K562 (cell line): ENCODE measurements around the gene ATP9B. TPM values are rescaled to one million over a fixed set of nuclear protein-coding genes. Genes with fewer than 3 reads are reported as not detected.

ENCODE experiments used
- ATAC-seq: fragments of 200-7000 bp; cut with Tn5 transposase; 3 replicates; pipeline ENCODE4 v1.9.1; 2020; ENCODE audit warnings: moderate library complexity
- BruUV-seq: library from RNA; stranded (reverse); fragments of 400-500 nt; replicated peaks from 2 replicates; lab custom pipeline; 2021; lab: Mats Ljungman, UMichigan
- CTCF ChIA-PET: fragments of 300-600 bp; formaldehyde crosslinking; extraction: SDS; loops from one replicate; lab custom pipeline; 2021; ENCODE audit warnings: low intra/inter-chr PET ratio; lab: Yijun Ruan, JAX
- POLR2A ChIA-PET: fragments of 300-600, 350-650 bp; sonication (Branson Sonifier 250); formaldehyde crosslinking; extraction: SDS; loops from one replicate; lab custom pipeline; 2021; ENCODE audit warnings: antibody characterized with exemption, inconsistent platforms; lab: Yijun Ruan, JAX
- DNase-seq, 4 experiments: peaks; one replicate each; pipeline versions ENCODE4 v3.0.0 to v3.0.0-alpha.2; 2011 to 2018; ENCODE audit warnings: low spot score in 3 of 4, mixed read lengths in 3 of 4; ENCODE audit errors: extremely low read depth in 1 of 4
- FAIRE-seq: peaks from 2 replicates; lab custom pipeline; 2011; peaks lifted over from hg19 to GRCh38; lab: Jason Lieb, UNC
- H2AFZ ChIP-seq: 2 replicates; pipeline ENCODE4 v1.6.0; 2011; ENCODE audit warnings: low read depth, low read length, control low read depth, inconsistent platforms
- H3K27ac ChIP-seq: fragments of 200-600 bp; 3 replicates; pipeline ENCODE4 v1.8.0; 2011; ENCODE audit warnings: low read depth, mild to moderate bottlenecking, control low read depth, inconsistent platforms, low read length, moderate library complexity, mixed read lengths; ENCODE audit errors: extremely low read depth
- H3K27me3 ChIP-seq, 2 experiments: fragments of 300-600 bp in 1 of 2; 2 replicates in 1 of 2; 3 replicates in 1 of 2; pipeline versions ENCODE4 v1.6.0 to v1.8.0; 2011; ENCODE audit warnings: inconsistent platforms in 2 of 2, low read length in 2 of 2, mild to moderate bottlenecking in 1 of 2, mixed read lengths in 1 of 2, moderate library complexity in 1 of 2; ENCODE audit not compliant: control insufficient read depth in 2 of 2, insufficient read depth in 2 of 2
- H3K36me3 ChIP-seq: fragments of 300-600 bp; 3 replicates; pipeline ENCODE4 v1.8.0; 2011; ENCODE audit warnings: mild to moderate bottlenecking, low read length, inconsistent platforms; ENCODE audit not compliant: control insufficient read depth, insufficient read depth
- H3K4me1 ChIP-seq, 2 experiments: fragments of 200-600 bp in 1 of 2; replicated peaks in 1 of 2; 2 replicates in 1 of 2; 3 replicates in 1 of 2; pipeline versions ENCODE4 v1.5.1 to v1.8.0; 2011; ENCODE audit warnings: inconsistent platforms in 2 of 2, low read length in 2 of 2, mild to moderate bottlenecking in 1 of 2, mixed read lengths in 1 of 2, moderate library complexity in 1 of 2; ENCODE audit not compliant: control insufficient read depth in 2 of 2, insufficient read depth in 2 of 2
- H3K4me2 ChIP-seq: 2 replicates; pipeline ENCODE4 v1.6.1; 2011; ENCODE audit warnings: low read length, control low read depth, inconsistent platforms, mixed read lengths; ENCODE audit not compliant: insufficient read depth
- H3K4me3 ChIP-seq: fragments of 200-600 bp; sonication (generic), shearing (Covaris generic); 2 replicates; pipeline ENCODE4 v1.5.1; 2016; ENCODE audit warnings: control low read depth, inconsistent platforms
- H3K79me2 ChIP-seq: fragments of 200-600 bp; 3 replicates; pipeline ENCODE4 v1.8.0; 2011; ENCODE audit warnings: low read length, inconsistent platforms; ENCODE audit not compliant: control insufficient read depth, insufficient read depth
- H3K9ac ChIP-seq, 2 experiments: 2 replicates each; pipeline versions ENCODE4 v1.6.0 to v1.6.1; 2011; ENCODE audit warnings: low read depth in 2 of 2, low read length in 2 of 2, control low read depth in 1 of 2, inconsistent platforms in 1 of 2, mild to moderate bottlenecking in 1 of 2, mixed read lengths in 1 of 2; ENCODE audit not compliant: insufficient read depth in 1 of 2
- H3K9me1 ChIP-seq: one replicate; pipeline ENCODE4 v1.6.0; 2011; ENCODE audit warnings: inconsistent platforms, mild to moderate bottlenecking, low read length, moderate library complexity; ENCODE audit not compliant: control insufficient read depth, insufficient read depth
- H3K9me3 ChIP-seq: replicated peaks from 2 replicates; pipeline ENCODE4 v1.5.1; 2011; ENCODE audit warnings: low read depth, low read length, inconsistent platforms; ENCODE audit not compliant: control insufficient read depth, insufficient read depth
- H4K20me1 ChIP-seq: replicated peaks from 2 replicates; pipeline ENCODE4 v1.6.1; 2011; ENCODE audit warnings: low read length, inconsistent platforms, mixed read lengths; ENCODE audit not compliant: control insufficient read depth, insufficient read depth
- BCOR ChIP-seq: fragments of 450-650 bp; IDR thresholded peaks from 2 replicates; pipeline ENCODE4 v1.6.1; 2016
- JUND ChIP-seq, 2 experiments: IDR thresholded peaks; 2 replicates in 1 of 2; 3 replicates in 1 of 2; pipeline ENCODE4 v1.6.1; 2011; ENCODE audit warnings: borderline replicate concordance in 2 of 2, low read depth in 2 of 2, low read length in 2 of 2, improper control_type of control experiment in 1 of 2, missing biosample characterization in 1 of 2, missing genetic modification characterization in 1 of 2, missing genetic modification reagents in 1 of 2
- KLF1 ChIP-seq: fragments of 450-650 bp; IDR thresholded peaks from 2 replicates; pipeline ENCODE4 v1.6.1; 2016; ENCODE audit warnings: missing genetic modification characterization, missing compliant biosample characterization
- MGA ChIP-seq: fragments of 450-650 bp; IDR thresholded peaks from 2 replicates; pipeline ENCODE4 v1.6.1; 2016; ENCODE audit warnings: mild to moderate bottlenecking, moderate library complexity
- MYBL2 ChIP-seq, 2 experiments: fragments of 450-650 bp in 1 of 2; sonication (generic) in 1 of 2; formaldehyde crosslinking in 1 of 2; IDR thresholded peaks; 2 replicates each; pipeline versions ENCODE4 v1.6.1 to v1.8.1; 2017 to 2022; ENCODE audit warnings: borderline replicate concordance in 1 of 2, inconsistent platforms in 1 of 2, low read depth in 1 of 2, mild to moderate bottlenecking in 1 of 2, missing genetic modification reagents in 1 of 2, moderate library complexity in 1 of 2
- PRMT5 ChIP-seq: sonication (generic); formaldehyde crosslinking; IDR thresholded peaks from 2 replicates; pipeline ENCODE4 v1.5.0; 2020; ENCODE audit warnings: missing genetic modification reagents
- SRSF3 ChIP-seq: fragments of 200-400 bp; formaldehyde crosslinking; IDR thresholded peaks from 2 replicates; pipeline ENCODE4 v1.6.1; 2016; ENCODE audit warnings: mild to moderate bottlenecking, low read length, moderate library complexity; ENCODE audit not compliant: insufficient read depth
- ZBED1 ChIP-seq: IDR thresholded peaks from 2 replicates; pipeline ENCODE4 v1.6.1; 2014
- ZBTB8A ChIP-seq: fragments of 450-650 bp; IDR thresholded peaks from 2 replicates; pipeline ENCODE4 v1.6.1; 2018; ENCODE audit warnings: mild to moderate bottlenecking, moderate library complexity; ENCODE audit not compliant: partially characterized antibody
- ZNF764 ChIP-seq: fragments of 250-450 bp; sonication (Bioruptor Pico); IDR thresholded peaks from 2 replicates; pipeline ENCODE4 v1.4.0; 2020; ENCODE audit warnings: low read depth, mild to moderate bottlenecking, moderate library complexity
- WGBS: fragments of 100-300 bp; shearing (Covaris generic); methylation state at CpG from one replicate; pipeline ENCODE4 v1.1.6; 2016; ENCODE audit warnings: low coverage, mixed read lengths; ENCODE audit not compliant: insufficient coverage; ENCODE audit errors: missing lambda C conversion rate; 5-methylcytosine and 5-hydroxymethylcytosine counted together
- in situ Hi-C: fragments of 300-500 bp; cut with MboI; formaldehyde crosslinking; loops from 4 replicates; pipeline ENCODE4 v1.15.0; 2018; ENCODE audit warnings: inconsistent platforms, mixed read lengths
- intact Hi-C: fragments of 100-400 bp; cut with micrococcal nuclease; formaldehyde crosslinking; loops from 2 replicates; pipeline ENCODE4 v1.14.2; 2022
- polyA plus RNA-seq, 8 experiments: library from polyadenylated mRNA; depleted of rRNA in 4 of 8; stranded (reverse) in 5 of 8; unstranded in 3 of 8; fragments of >200 nt; fragmentation: Nextera tagmentation in 2 of 8; fragmentation: Illumina TruSeq in 1 of 8; extraction: Ambion mirVana in 2 of 8; extraction: Trizol in 1 of 8; gene quantifications; 2 replicates each; pipeline versions ENCODE4 v1.2.1 to v1.2.3, GENCODE V29; 2011 to 2014; ENCODE audit warnings: inconsistent platforms in 1 of 8, missing spikeins in 1 of 8
- total RNA-seq, 7 experiments: library from RNA; depleted of rRNA in 6 of 7; stranded (reverse); fragments of >200 nt in 6 of 7; fragmentation: Illumina TruSeq in 2 of 7; extraction: Trizol in 2 of 7; gene quantifications; 2 replicates each; pipeline versions ENCODE4 v1.2.1 to v1.2.3, GENCODE V29; 2011 to 2021; ENCODE audit warnings: low replicate concordance in 1 of 7

The ATP9B gene
- total and polyA plus RNA-seq, 9 of the 15 experiments (the other 6 are each of a cell fraction or from before 2014, with no cell fraction given): 0.66 to 13.2 (median 7.9) TPM

- Histone ChIP-seq H3K27ac (no peak overlapping the region), H3K4me2 (no peak overlapping the region), H3K9me1 (no peaks in the 10 kb centered on the region), H3K9ac (no peak overlapping the region), H3K4me1 (peaks cover 7 to 34% of the 10 kb centered on the region in 2 experiments; a peak in 4 of 5 replicates), H4K20me1 (no peaks in the 10 kb centered on the region; the same call in 1 of the 2 replicates), H3K79me2 (peaks cover 6% of the 10 kb centered on the region; the same call in 2 of the 3 replicates), H3K9me3 (no peaks in the 10 kb centered on the region), H3K36me3 (peaks cover 4% of the 10 kb centered on the region; the same call in 1 of the 3 replicates), H3K4me3 (no peak overlapping the region), H3K27me3 (no peaks in the 10 kb centered on the region), H2AFZ (no peak overlapping the region)
- in situ Hi-C loops (no loop called here), intact Hi-C loops (no loop called here)
- BruUV-seq: no TSS peak
- DNase-seq (no peak), FAIRE-seq (no peak), ATAC-seq (no peak)
- ChIA-PET CTCF (no interaction called here), POLR2A (no interaction called here)
- WGBS: 85% methylated on average over 12 of the region's 12 CpGs
- TF ChIP-seq JUND (IDR thresholded peaks at IDR 0.05; ENCODE audit: borderline replicate concordance, low read depth, low read length) (no peak), JUND (tag; IDR thresholded peaks at IDR 0.05; ENCODE audit: borderline replicate concordance, low read depth, low read length) (no peak), PRMT5 (CRISPR knock-in tag) (no peak), ZBTB8A (no peak), SRSF3 (no peak), KLF1 (tag) (no peak), MGA (no peak), ZBED1 (no peak), BCOR (no peak), ZNF764 (CRISPR knock-in tag) (no peak), MYBL2 (IDR thresholded peaks at IDR 0.05; ENCODE audit: low read depth) (no peak), MYBL2 (CRISPR knock-in tag; IDR thresholded peaks at IDR 0.05; ENCODE audit: borderline replicate concordance) (no peak)
These were observed 356.3 kb downstream of the ATP9B start for GRCh38 chr18:79425569-79425886.
